ENCODE data around the gene HOXA4.

GRCh38 chr7:27082171-27082570 is 48.4 kb downstream of the HOXA4 start:
- TF ChIP-seq, protein P1, sequence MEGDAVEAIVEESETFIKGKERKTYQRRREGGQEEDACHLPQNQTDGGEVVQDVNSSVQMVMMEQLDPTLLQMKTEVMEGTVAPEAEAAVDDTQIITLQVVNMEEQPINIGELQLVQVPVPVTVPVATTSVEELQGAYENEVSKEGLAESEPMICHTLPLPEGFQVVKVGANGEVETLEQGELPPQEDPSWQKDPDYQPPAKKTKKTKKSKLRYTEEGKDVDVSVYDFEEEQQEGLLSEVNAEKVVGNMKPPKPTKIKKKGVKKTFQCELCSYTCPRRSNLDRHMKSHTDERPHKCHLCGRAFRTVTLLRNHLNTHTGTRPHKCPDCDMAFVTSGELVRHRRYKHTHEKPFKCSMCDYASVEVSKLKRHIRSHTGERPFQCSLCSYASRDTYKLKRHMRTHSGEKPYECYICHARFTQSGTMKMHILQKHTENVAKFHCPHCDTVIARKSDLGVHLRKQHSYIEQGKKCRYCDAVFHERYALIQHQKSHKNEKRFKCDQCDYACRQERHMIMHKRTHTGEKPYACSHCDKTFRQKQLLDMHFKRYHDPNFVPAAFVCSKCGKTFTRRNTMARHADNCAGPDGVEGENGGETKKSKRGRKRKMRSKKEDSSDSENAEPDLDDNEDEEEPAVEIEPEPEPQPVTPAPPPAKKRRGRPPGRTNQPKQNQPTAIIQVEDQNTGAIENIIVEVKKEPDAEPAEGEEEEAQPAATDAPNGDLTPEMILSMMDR (IDR thresholded peaks at IDR 0.05) = no peak
- no peak for TF ChIP-seq POLR2A (IDR thresholded peaks at IDR 0.05)
